ENCODE measurements around the gene IL17D.

DNA sequence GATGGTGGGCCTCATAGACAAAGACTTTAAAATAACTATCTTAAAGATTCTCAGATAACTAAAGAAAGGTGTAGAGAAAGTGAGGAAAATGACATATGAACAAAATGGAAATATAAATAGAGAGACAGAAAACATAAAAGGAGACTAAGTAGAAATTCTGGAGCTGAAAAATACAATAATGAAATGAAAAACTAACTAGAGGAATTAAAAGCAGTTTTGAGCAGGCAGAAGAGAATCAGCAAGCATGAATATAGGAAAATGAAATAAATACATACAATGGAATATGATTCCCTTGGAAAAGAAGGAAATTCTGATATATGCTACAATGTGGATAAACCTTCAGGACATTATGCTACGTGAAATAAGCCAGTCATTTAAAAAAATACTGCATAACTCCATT is 66.3 kb downstream of the IL17D start:
- TF ChIP-seq CSDC2 (CRISPR knock-in tag; IDR thresholded peaks at IDR 0.05), result no peak
- TF ChIP-seq, protein P1, sequence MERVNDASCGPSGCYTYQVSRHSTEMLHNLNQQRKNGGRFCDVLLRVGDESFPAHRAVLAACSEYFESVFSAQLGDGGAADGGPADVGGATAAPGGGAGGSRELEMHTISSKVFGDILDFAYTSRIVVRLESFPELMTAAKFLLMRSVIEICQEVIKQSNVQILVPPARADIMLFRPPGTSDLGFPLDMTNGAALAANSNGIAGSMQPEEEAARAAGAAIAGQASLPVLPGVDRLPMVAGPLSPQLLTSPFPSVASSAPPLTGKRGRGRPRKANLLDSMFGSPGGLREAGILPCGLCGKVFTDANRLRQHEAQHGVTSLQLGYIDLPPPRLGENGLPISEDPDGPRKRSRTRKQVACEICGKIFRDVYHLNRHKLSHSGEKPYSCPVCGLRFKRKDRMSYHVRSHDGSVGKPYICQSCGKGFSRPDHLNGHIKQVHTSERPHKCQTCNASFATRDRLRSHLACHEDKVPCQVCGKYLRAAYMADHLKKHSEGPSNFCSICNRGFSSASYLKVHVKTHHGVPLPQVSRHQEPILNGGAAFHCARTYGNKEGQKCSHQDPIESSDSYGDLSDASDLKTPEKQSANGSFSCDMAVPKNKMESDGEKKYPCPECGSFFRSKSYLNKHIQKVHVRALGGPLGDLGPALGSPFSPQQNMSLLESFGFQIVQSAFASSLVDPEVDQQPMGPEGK (CRISPR knock-in tag; IDR thresholded peaks at IDR 0.05; ENCODE audit: borderline replicate concordance), result no peak
- TF ChIP-seq RARB (CRISPR knock-in tag; IDR thresholded peaks at IDR 0.05), result no peak
- TF ChIP-seq ZC3H10 (CRISPR knock-in tag; IDR thresholded peaks at IDR 0.05), result no peak
- TF ChIP-seq, protein P2, sequence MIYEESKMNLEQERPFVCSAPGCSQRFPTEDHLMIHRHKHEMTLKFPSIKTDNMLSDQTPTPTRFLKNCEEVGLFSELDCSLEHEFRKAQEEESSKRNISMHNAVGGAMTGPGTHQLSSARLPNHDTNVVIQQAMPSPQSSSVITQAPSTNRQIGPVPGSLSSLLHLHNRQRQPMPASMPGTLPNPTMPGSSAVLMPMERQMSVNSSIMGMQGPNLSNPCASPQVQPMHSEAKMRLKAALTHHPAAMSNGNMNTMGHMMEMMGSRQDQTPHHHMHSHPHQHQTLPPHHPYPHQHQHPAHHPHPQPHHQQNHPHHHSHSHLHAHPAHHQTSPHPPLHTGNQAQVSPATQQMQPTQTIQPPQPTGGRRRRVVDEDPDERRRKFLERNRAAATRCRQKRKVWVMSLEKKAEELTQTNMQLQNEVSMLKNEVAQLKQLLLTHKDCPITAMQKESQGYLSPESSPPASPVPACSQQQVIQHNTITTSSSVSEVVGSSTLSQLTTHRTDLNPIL (CRISPR knock-in tag; IDR thresholded peaks at IDR 0.05; ENCODE audit: low read depth), result no peak
- no peak for TF ChIP-seq ZNF8 (CRISPR knock-in tag; IDR thresholded peaks at IDR 0.05)
- TF ChIP-seq ARNTL (CRISPR knock-in tag; IDR thresholded peaks at IDR 0.05; ENCODE audit: borderline replicate concordance, low read depth), result no peak
- TF ChIP-seq, protein P3, sequence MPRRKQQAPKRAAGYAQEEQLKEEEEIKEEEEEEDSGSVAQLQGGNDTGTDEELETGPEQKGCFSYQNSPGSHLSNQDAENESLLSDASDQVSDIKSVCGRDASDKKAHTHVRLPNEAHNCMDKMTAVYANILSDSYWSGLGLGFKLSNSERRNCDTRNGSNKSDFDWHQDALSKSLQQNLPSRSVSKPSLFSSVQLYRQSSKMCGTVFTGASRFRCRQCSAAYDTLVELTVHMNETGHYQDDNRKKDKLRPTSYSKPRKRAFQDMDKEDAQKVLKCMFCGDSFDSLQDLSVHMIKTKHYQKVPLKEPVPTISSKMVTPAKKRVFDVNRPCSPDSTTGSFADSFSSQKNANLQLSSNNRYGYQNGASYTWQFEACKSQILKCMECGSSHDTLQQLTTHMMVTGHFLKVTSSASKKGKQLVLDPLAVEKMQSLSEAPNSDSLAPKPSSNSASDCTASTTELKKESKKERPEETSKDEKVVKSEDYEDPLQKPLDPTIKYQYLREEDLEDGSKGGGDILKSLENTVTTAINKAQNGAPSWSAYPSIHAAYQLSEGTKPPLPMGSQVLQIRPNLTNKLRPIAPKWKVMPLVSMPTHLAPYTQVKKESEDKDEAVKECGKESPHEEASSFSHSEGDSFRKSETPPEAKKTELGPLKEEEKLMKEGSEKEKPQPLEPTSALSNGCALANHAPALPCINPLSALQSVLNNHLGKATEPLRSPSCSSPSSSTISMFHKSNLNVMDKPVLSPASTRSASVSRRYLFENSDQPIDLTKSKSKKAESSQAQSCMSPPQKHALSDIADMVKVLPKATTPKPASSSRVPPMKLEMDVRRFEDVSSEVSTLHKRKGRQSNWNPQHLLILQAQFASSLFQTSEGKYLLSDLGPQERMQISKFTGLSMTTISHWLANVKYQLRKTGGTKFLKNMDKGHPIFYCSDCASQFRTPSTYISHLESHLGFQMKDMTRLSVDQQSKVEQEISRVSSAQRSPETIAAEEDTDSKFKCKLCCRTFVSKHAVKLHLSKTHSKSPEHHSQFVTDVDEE (CRISPR knock-in tag; IDR thresholded peaks at IDR 0.05), result no peak
